ENCODE data around the gene NCBP2.

The NCBP2 gene

GRCh38 chr3:196941729-196942225 is 551 bp downstream of the NCBP2 start:
- Histone ChIP-seq H3K79me2 (ENCODE audit: insufficient read depth, low read length) (peaks cover 73% of the 10 kb centered on the region), H3K9me3 (ENCODE audit: insufficient read depth, low read length, severe bottlenecking) (no peaks in the 10 kb centered on the region), H2AFZ (ENCODE audit: low read depth, low read length) (peak overlapping the region; percentile 94), H3K27me3 (ENCODE audit: insufficient read depth, low read length, poor library complexity) (no peaks in the 10 kb centered on the region), H3K27ac (ENCODE audit: low read length) (peak overlapping the region; percentile 92), H4K20me1 (ENCODE audit: insufficient read depth, low read length) (peaks cover 39% of the 10 kb centered on the region; the same call in 1 of the 2 replicates), H3K4me2 (ENCODE audit: insufficient read depth, low read length) (peak overlapping the region; percentile 93), H3K9ac (ENCODE audit: low read depth, low read length) (peak overlapping the region; percentile 84), H3K4me3 (ENCODE audit: low read depth in 1 of 2, low read length in 2 of 2) (peak overlapping the region; percentile 90 to 94), H3K4me1 (ENCODE audit: insufficient read depth, low read length) (peaks cover 40% of the 10 kb centered on the region), H3K36me3 (ENCODE audit: insufficient read depth, low read length) (peaks cover 58% of the 10 kb centered on the region)
- DNase-seq (peak; percentile 66), ATAC-seq (ENCODE audit: insufficient read depth, low read depth) (peak; percentile 57)
- no peak for TF ChIP-seq CTCF (IDR thresholded peaks at IDR 0.05; ENCODE audit: borderline replicate concordance, extremely low read depth, low read length, poor library complexity, severe bottlenecking)
- no peak for TF ChIP-seq EZH2 (IDR thresholded peaks at IDR 0.05; ENCODE audit: borderline replicate concordance, low read depth, low read length, severe bottlenecking)

DNA sequence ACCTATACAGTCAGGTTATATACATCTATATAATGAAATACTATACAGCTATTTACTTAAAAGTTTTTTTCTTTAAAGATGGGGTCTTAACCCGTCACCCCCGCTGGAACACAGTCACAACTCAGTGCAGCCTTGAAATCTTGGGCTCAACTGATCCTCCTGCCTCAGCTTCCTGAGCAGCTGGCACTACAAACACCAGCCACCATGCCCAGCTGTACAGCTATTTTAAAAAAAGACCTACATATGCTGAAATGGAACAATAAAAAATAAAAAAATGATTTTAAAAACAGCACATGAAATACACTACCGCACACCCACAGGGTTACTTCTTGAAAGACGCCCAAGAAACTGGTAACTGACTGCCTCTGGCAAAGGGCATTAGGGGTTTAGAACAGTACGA is 3.8 kb downstream of the NCBP2 start:
- Histone ChIP-seq H3K9me3 (ENCODE audit: insufficient read depth, low read length, severe bottlenecking) (no peaks in the 10 kb centered on the region), H3K27me3 (ENCODE audit: insufficient read depth, low read length, poor library complexity) (no peaks in the 10 kb centered on the region), H3K4me3 (ENCODE audit: low read depth in 1 of 2, low read length in 2 of 2) (no peak overlapping the region), H3K9ac (ENCODE audit: low read depth, low read length) (no peak overlapping the region), H3K27ac (ENCODE audit: low read length) (no peak overlapping the region), H3K4me1 (ENCODE audit: insufficient read depth, low read length) (peaks cover 32% of the 10 kb centered on the region), H3K36me3 (ENCODE audit: insufficient read depth, low read length) (peaks cover 84% of the 10 kb centered on the region), H3K79me2 (ENCODE audit: insufficient read depth, low read length) (peaks cover 67% of the 10 kb centered on the region), H4K20me1 (ENCODE audit: insufficient read depth, low read length) (peaks cover 36% of the 10 kb centered on the region; the same call in 1 of the 2 replicates), H3K4me2 (ENCODE audit: insufficient read depth, low read length) (no peak overlapping the region), H2AFZ (ENCODE audit: low read depth, low read length) (no peak overlapping the region)
- no peak for ATAC-seq (ENCODE audit: insufficient read depth, low read depth)
- TF ChIP-seq EZH2 (IDR thresholded peaks at IDR 0.05; ENCODE audit: borderline replicate concordance, low read depth, low read length, severe bottlenecking) (no peak), CTCF (IDR thresholded peaks at IDR 0.05; ENCODE audit: borderline replicate concordance, extremely low read depth, low read length, poor library complexity, severe bottlenecking) (no peak)
- DNase-seq = no peak

DNA sequence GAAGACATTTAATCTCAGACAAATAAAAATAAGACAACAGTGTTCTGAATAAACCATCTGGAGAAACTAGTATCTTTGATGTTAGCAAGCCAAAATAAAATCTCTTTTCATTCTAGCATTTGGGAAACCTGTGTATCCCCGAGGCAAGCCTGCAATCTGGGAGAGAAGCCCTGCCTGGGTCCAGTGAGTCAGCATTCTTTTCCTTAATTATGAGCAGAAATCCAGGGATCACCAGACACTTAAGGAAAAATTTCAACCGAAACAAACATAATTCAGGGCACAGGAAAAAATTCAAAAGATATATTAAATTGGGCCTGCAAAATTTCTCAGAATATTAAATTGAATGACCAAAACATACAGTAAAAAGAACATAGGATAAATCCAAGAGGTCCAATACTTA is 4.2 kb downstream of the NCBP2 start:
- no peak for TF ChIP-seq CTCF (IDR thresholded peaks at IDR 0.05; ENCODE audit: borderline replicate concordance, extremely low read depth, low read length, poor library complexity, severe bottlenecking)
- TF ChIP-seq EZH2 (IDR thresholded peaks at IDR 0.05; ENCODE audit: borderline replicate concordance, low read depth, low read length, severe bottlenecking) = no peak
- H3K27me3 ChIP-seq (ENCODE audit: insufficient read depth, low read length, poor library complexity) = no peaks in the 10 kb centered on the region
- H3K9ac ChIP-seq (ENCODE audit: low read depth, low read length) = no peak overlapping the region
- H3K79me2 ChIP-seq (ENCODE audit: insufficient read depth, low read length) = peaks cover 62% of the 10 kb centered on the region
- H3K4me3 ChIP-seq (ENCODE audit: low read depth in 1 of 2, low read length in 2 of 2) = no peak overlapping the region
- DNase-seq (no peak), ATAC-seq (ENCODE audit: insufficient read depth, low read depth) (no peak)
- H3K9me3 ChIP-seq (ENCODE audit: insufficient read depth, low read length, severe bottlenecking) = no peaks in the 10 kb centered on the region
- no peak overlapping the region for H3K4me2 ChIP-seq (ENCODE audit: insufficient read depth, low read length)
- H3K27ac ChIP-seq (ENCODE audit: low read length) = no peak overlapping the region
- peaks cover 28% of the 10 kb centered on the region for H3K4me1 ChIP-seq (ENCODE audit: insufficient read depth, low read length)
- H4K20me1 ChIP-seq (ENCODE audit: insufficient read depth, low read length) = peaks cover 32% of the 10 kb centered on the region; the same call in 1 of the 2 replicates
- H3K36me3 ChIP-seq (ENCODE audit: insufficient read depth, low read length) = peaks cover 86% of the 10 kb centered on the region
- no peak overlapping the region for H2AFZ ChIP-seq (ENCODE audit: low read depth, low read length)
